ENCODE data around the gene IL6ST.

GRCh38 chr5:55895346-55895745 lies 99.4 kb downstream of the IL6ST start:
- TF ChIP-seq, protein P1, sequence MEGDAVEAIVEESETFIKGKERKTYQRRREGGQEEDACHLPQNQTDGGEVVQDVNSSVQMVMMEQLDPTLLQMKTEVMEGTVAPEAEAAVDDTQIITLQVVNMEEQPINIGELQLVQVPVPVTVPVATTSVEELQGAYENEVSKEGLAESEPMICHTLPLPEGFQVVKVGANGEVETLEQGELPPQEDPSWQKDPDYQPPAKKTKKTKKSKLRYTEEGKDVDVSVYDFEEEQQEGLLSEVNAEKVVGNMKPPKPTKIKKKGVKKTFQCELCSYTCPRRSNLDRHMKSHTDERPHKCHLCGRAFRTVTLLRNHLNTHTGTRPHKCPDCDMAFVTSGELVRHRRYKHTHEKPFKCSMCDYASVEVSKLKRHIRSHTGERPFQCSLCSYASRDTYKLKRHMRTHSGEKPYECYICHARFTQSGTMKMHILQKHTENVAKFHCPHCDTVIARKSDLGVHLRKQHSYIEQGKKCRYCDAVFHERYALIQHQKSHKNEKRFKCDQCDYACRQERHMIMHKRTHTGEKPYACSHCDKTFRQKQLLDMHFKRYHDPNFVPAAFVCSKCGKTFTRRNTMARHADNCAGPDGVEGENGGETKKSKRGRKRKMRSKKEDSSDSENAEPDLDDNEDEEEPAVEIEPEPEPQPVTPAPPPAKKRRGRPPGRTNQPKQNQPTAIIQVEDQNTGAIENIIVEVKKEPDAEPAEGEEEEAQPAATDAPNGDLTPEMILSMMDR (IDR thresholded peaks at IDR 0.05) = no peak
- TF ChIP-seq POLR2A (IDR thresholded peaks at IDR 0.05) = no peak
